ENCODE data around the gene SPATC1L.
"Not testable (repeated sequence)": the region's sequence is repeated elsewhere in the genome, so short reads cannot be mapped to it uniquely, and the experiment has no call there.

Gene SPATC1L

DNA sequence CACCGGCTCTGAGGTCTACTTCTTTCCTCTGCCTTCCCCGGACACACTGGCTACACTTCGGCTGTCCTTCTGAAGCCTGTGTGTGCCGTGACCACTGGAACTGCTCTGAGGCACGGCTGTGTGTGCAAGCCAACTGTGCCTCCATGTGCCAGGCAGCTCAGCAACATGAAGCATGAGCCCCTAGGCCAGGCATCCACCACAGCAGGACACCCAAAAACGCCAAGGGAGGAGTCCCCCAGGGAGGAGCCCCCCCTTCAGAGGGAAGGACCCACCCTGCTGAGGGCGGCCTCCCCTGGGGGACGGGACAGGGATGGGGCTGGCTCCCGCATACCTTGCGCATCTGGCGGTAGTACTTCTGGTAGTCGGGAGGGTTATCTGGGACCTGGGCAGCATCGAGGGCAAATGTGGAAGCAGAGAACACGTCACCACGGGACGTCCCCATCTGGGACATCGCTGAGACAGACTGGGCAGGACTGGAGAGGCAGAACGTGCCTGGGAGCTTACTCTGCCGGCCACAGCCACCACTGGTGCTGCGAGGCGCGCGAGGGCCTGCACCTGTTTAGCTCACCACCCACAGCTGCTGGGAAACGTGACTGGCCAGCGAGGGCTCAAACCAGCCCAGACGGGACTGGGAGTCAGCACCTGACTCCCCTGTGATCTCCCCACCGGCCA lies 23.8 kb upstream of the SPATC1L start:
- Histone ChIP-seq H3K9me3 (ENCODE audit: control insufficient read depth, low read length) (no peaks in the 10 kb centered on the region), H3K4me1 (ENCODE audit: control insufficient read depth, insufficient read depth, low read length, poor library complexity, severe bottlenecking) (no peaks in the 10 kb centered on the region), H3K4me3 (ENCODE audit: insufficient read depth, low read depth, low read length, poor library complexity, severe bottlenecking) (no peak overlapping the region), H3K27me3 (replicated peaks; ENCODE audit: control insufficient read depth, insufficient read depth, low read length, poor library complexity, severe bottlenecking) (no peaks in the 10 kb centered on the region), H3K36me3 (ENCODE audit: control insufficient read depth, insufficient read depth, low read length) (peaks cover 35% of the 10 kb centered on the region), H3K27ac (ENCODE audit: insufficient read depth, low read length, poor library complexity, severe bottlenecking) (no peak overlapping the region)
- DNase-seq: no peak

DNA sequence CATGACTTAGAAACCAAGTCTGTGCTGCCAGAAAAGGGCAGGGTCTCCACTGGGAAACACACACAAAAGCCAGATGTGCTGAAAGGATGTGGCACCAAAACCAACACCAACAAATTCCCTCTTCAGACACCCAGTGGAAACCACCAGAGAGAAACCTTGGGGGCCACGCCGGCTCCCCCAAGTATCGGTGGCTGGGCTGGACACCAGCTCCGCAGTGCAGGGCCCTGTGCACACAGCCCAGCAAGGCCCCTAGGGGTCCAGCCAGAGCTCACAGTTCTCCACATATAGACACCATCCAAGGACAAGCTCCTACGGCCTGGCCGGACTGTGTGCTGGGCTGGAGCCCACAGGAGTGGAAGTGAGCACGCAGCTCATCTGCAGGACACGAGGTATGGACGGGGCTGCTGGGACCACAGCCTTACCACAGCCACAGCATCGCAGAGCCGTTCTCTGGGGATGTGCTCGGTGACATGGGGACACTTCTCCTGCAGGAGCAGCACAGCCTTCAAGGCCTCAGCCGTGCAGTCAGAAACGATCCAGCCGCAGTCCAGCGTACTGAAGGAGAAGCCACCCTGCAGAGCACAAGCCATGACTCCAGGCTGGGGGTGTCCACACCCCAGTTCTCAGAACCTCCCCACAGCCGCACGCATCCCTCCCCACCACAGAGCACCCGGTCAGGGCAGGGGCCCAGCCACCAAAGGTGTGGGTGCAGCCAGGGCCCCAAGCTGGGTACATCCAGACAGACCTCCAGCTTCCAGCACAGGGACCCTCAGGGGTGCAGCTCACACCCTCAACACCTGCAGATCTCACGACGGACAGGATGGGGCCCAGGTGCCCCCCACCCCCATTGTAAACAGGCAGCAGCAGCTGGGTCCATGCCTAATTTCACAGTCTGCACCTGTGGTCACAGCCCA lies 23.0 kb upstream of the SPATC1L start:
- H3K4me1 ChIP-seq (ENCODE audit: control insufficient read depth, insufficient read depth, low read length, poor library complexity, severe bottlenecking): no peaks in the 10 kb centered on the region
- no peak for DNase-seq
- no peak overlapping the region for H3K4me3 ChIP-seq (ENCODE audit: insufficient read depth, low read depth, low read length, poor library complexity, severe bottlenecking)
- no peak overlapping the region for H3K27ac ChIP-seq (ENCODE audit: insufficient read depth, low read length, poor library complexity, severe bottlenecking)
- H3K27me3 ChIP-seq (replicated peaks; ENCODE audit: control insufficient read depth, insufficient read depth, low read length, poor library complexity, severe bottlenecking): no peaks in the 10 kb centered on the region
- peaks cover 35% of the 10 kb centered on the region for H3K36me3 ChIP-seq (ENCODE audit: control insufficient read depth, insufficient read depth, low read length)
- H3K9me3 ChIP-seq (ENCODE audit: control insufficient read depth, low read length): no peaks in the 10 kb centered on the region

DNA sequence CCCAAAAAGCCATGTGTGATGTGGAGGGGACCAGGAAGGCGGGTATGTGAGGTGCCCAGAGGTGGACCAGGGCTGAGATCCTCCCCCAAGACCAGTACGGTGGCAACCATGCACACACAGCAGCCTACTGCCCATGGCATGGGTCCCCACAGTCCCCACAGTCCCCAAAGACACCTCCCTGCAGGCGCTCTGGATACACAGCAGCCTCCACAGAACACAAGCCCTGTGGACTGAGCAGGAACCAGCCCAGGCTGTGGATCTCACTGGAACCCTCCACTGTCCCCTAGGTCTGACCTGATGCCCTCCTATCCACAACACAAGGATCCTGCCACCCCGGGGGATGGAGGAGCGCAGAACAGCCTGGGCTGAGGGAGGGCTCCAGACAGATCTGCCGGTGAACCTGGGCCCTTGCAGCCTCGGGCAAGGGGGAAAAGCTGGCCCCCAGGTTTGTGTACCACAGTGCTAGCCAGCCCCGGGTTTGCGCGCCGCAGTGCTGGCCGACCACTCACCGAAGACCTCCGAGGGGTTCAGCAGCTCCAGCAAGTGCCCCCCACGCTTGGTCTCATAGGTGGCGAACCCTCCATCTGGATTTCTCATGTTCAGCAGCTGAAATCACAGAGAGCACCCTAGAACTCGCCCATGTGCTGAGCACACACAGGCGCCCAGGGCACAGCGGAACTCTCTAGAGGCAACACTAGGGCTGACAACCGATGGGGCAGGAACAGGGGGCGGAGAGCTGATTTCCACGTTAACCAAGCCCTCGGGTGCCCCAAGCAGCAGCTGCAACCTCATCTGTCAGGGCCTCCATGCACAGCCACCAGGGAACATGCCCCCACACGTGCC lies 22.1 kb upstream of the SPATC1L start:
- DNase-seq: no peak
- Histone ChIP-seq H3K27ac (ENCODE audit: insufficient read depth, low read length, poor library complexity, severe bottlenecking) (no peak overlapping the region), H3K9me3 (ENCODE audit: control insufficient read depth, low read length) (no peaks in the 10 kb centered on the region), H3K4me3 (ENCODE audit: insufficient read depth, low read depth, low read length, poor library complexity, severe bottlenecking) (no peak overlapping the region), H3K4me1 (ENCODE audit: control insufficient read depth, insufficient read depth, low read length, poor library complexity, severe bottlenecking) (no peaks in the 10 kb centered on the region), H3K36me3 (ENCODE audit: control insufficient read depth, insufficient read depth, low read length) (peaks cover 35% of the 10 kb centered on the region), H3K27me3 (replicated peaks; ENCODE audit: control insufficient read depth, insufficient read depth, low read length, poor library complexity, severe bottlenecking) (no peaks in the 10 kb centered on the region)

DNA sequence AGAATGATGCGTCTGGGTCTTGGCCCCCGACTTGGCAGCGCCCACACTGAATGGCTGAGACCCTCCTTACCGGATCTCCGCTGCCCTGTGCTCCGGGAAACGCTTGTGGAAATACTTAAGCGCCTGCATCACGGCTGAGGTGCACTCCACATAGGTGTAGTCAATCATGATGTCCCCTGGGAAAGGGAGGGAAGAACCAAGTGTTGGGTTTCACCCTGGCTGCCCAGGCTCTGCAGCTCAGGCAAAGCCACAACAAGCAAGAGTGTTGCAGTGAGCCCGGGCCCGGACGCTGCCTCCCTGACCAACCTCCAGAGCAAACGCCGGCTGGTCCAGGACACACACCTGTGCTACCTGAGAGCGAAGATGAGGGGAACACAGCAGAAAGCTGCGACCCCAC lies 21.5 kb upstream of the SPATC1L start:
- H3K36me3 ChIP-seq (ENCODE audit: control insufficient read depth, insufficient read depth, low read length): peaks cover 34% of the 10 kb centered on the region
- no peak for DNase-seq

DNA sequence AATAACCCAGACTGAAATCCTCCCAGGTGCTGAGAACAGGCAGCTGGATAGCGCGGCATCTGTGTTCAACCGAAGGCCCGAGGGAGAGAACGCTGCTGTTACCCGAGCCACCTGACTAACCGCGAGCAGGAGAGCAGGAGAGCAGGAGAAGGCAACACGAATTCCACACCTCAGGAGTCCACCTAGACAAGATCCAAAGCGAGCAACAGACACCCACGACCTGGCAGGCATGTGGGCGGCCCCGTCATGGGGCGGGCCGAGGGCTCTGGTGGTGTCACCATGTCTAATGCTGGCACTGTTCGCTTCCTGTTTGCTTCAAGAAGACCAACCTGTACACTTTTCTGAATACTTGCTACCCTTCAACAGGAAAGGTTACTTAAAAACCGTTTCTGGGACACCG lies 20.9 kb upstream of the SPATC1L start:
- no peak overlapping the region for H3K27ac ChIP-seq (ENCODE audit: insufficient read depth, low read length, poor library complexity, severe bottlenecking)
- no peaks in the 10 kb centered on the region for H3K27me3 ChIP-seq (replicated peaks; ENCODE audit: control insufficient read depth, insufficient read depth, low read length, poor library complexity, severe bottlenecking)
- DNase-seq: no peak
- H3K4me1 ChIP-seq (ENCODE audit: control insufficient read depth, insufficient read depth, low read length, poor library complexity, severe bottlenecking): no peaks in the 10 kb centered on the region
- H3K4me3 ChIP-seq (ENCODE audit: insufficient read depth, low read depth, low read length, poor library complexity, severe bottlenecking): no peak overlapping the region
- peaks cover 28% of the 10 kb centered on the region for H3K36me3 ChIP-seq (ENCODE audit: control insufficient read depth, insufficient read depth, low read length)
- no peaks in the 10 kb centered on the region for H3K9me3 ChIP-seq (ENCODE audit: control insufficient read depth, low read length)

More for the DNA sequence above, 21.5 kb upstream of the SPATC1L start:
- Histone ChIP-seq H3K27ac (ENCODE audit: insufficient read depth, low read length, poor library complexity, severe bottlenecking) (no peak overlapping the region), H3K4me1 (ENCODE audit: control insufficient read depth, insufficient read depth, low read length, poor library complexity, severe bottlenecking) (no peaks in the 10 kb centered on the region), H3K4me3 (ENCODE audit: insufficient read depth, low read depth, low read length, poor library complexity, severe bottlenecking) (no peak overlapping the region), H3K9me3 (ENCODE audit: control insufficient read depth, low read length) (no peaks in the 10 kb centered on the region), H3K27me3 (replicated peaks; ENCODE audit: control insufficient read depth, insufficient read depth, low read length, poor library complexity, severe bottlenecking) (no peaks in the 10 kb centered on the region)

DNA sequence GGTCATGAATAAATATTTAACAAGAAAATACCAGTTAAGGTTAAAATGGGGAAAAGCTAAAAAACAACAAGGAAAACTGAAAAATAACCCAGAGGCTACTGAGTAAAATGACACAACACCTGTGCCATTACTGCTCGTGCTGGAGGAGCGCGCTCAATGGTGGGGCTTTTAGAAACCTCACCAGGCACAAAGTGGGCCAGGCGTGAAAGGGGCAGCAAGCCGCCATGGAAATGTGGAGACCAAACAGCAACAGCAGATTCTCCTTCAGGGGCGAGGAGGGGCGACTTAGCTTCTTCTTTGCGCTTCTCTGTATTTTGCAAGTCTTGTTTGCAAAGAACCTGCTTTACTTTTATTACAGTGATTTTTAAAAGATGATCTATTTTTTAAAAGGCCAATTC lies 18.9 kb upstream of the SPATC1L start:
- Histone ChIP-seq H3K27me3 (replicated peaks; ENCODE audit: control insufficient read depth, insufficient read depth, low read length, poor library complexity, severe bottlenecking) (no peaks in the 10 kb centered on the region), H3K27ac (ENCODE audit: insufficient read depth, low read length, poor library complexity, severe bottlenecking) (no peak overlapping the region), H3K4me1 (ENCODE audit: control insufficient read depth, insufficient read depth, low read length, poor library complexity, severe bottlenecking) (no peaks in the 10 kb centered on the region), H3K4me3 (ENCODE audit: insufficient read depth, low read depth, low read length, poor library complexity, severe bottlenecking) (no peak overlapping the region), H3K9me3 (ENCODE audit: control insufficient read depth, low read length) (no peaks in the 10 kb centered on the region), H3K36me3 (ENCODE audit: control insufficient read depth, insufficient read depth, low read length) (peaks cover 27% of the 10 kb centered on the region)
- DNase-seq: no peak

DNA sequence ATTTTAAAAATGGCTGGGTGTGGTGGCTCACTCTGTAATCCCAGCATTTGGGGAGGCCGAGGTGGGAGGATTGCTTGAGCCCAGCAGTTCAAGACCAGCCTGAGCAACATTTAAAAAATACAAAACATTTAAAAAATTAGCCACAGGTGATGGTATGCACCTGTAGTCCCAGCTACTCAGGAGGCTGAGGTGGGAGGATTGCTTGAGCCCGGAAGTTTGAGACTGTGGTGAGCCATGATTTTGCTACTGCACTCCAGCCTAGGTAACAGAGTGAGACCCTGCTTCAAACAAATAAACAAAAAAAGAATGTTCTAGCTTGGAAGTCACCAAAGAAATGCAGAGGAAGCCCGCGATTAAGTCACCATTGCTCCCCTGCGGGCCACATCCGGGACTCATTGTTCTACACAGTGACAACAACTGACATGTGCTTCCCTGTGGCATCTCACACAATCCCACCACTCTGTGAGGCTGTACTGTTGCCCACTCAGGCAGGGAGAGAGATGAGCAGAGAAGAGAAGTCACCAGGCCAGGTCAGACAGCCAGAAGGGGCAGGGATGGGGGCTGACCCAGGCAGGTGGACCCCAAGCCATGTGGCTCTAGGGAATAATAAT lies 18.4 kb upstream of the SPATC1L start:
- Histone ChIP-seq H3K4me1 (ENCODE audit: control insufficient read depth, insufficient read depth, low read length, poor library complexity, severe bottlenecking) (no peaks in the 10 kb centered on the region), H3K4me3 (ENCODE audit: insufficient read depth, low read depth, low read length, poor library complexity, severe bottlenecking) (no peak overlapping the region), H3K36me3 (ENCODE audit: control insufficient read depth, insufficient read depth, low read length) (peaks cover 25% of the 10 kb centered on the region), H3K9me3 (ENCODE audit: control insufficient read depth, low read length) (no peaks in the 10 kb centered on the region), H3K27ac (ENCODE audit: insufficient read depth, low read length, poor library complexity, severe bottlenecking) (no peak overlapping the region), H3K27me3 (replicated peaks; ENCODE audit: control insufficient read depth, insufficient read depth, low read length, poor library complexity, severe bottlenecking) (no peaks in the 10 kb centered on the region)
- no peak for DNase-seq

DNA sequence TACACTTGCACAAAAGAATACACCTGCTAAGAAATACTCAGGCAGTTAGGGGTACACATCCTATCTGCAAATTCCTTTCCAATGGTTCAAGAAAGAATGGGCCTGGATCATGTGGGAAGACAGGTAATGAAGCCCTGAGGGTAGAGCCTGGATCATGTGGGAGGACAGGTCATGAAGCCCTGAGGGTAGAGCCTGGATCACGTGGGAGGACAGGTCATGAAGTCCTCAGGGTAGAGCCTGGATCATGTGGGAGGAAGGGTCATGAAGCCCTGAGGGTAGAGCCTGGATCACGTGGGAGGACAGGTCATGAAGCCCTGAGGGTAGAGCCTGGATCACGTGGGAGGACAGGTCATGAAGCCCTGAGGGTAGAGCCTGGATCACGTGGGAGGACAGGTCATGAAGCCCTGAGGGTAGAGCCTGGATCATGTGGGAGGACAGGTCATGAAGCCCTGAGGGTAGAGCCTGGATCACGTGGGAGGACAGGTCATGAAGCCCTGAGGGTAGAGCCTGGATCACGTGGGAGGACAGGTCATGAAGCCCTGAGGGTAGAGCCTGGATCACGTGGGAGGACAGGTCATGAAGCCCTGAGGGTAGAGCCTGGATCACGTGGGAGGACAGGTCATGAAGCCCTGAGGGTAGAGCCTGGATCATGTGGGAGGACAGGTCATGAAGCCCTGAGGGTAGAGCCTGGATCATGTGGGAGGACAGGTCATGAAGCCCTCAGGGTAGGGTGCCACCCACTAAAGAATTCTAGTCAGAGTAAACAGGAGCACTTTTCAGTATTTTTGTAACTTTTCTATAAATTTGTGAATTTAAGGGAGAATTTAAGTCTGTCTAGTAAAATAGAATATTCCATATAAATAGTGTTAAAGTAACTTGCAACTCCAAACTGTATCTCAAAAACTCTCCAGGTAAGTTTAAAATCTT lies 16.9 kb upstream of the SPATC1L start:
- H3K36me3 ChIP-seq (ENCODE audit: control insufficient read depth, insufficient read depth, low read length): peaks cover 16% of the 10 kb centered on the region
- not testable (repeated sequence) for DNase-seq; H3K4me3 ChIP-seq (ENCODE audit: insufficient read depth, low read depth, low read length, poor library complexity, severe bottlenecking); H3K4me1 ChIP-seq (ENCODE audit: control insufficient read depth, insufficient read depth, low read length, poor library complexity, severe bottlenecking); H3K27me3 ChIP-seq (replicated peaks; ENCODE audit: control insufficient read depth, insufficient read depth, low read length, poor library complexity, severe bottlenecking); H3K9me3 ChIP-seq (ENCODE audit: control insufficient read depth, low read length); H3K27ac ChIP-seq (ENCODE audit: insufficient read depth, low read length, poor library complexity, severe bottlenecking)

Measured in effector memory CD4-positive, alpha-beta T cell (primary cell).